Left colon (tissue), 2 donors: ENCODE results near the gene HDAC11. TPM values are rescaled to one million over a fixed set of nuclear protein-coding genes. Genes with fewer than 3 reads are reported as not detected.
"Not testable (repeated sequence)": the region's sequence is repeated elsewhere in the genome, so short reads cannot be mapped to it uniquely, and the experiment has no call there.

Experiments
- ATAC-seq: fragments of 200-7000 bp; cut with Tn5 transposase; one replicate; pipeline ENCODE4 v1.9.1; 2020; ENCODE audit warnings: mild to moderate bottlenecking, moderate library complexity
- DNase-seq, 2 donors: peaks; one replicate each; pipeline ENCODE4 v3.0.0-alpha.2; 2020
- intact Hi-C, 2 donors: fragments of 100-400 bp; cut with DNase I in 1 of 2; cut with micrococcal nuclease in 1 of 2; formaldehyde crosslinking; loops; one replicate each; pipeline versions ENCODE4 v1.11.2 to v1.14.0; 2022; cut with DNase I, micrococcal nuclease
- long read RNA-seq: library from polyadenylated mRNA; unstranded; transcript quantifications from one replicate; pipeline ENCODE4 v2.0.0, GENCODE V29; 2021
- total RNA-seq, 2 donors: library from RNA; stranded (reverse); fragmentation: NEBNext Ultra II Directional; extraction: Animal tissue kit (Norgen Biotek cat#: 25700); gene quantifications; one replicate each; pipeline ENCODE4 v1.2.1, GENCODE V29; 2021
- donor health status: DM: no; HTN: no; CAD: no.
- donor health status: DM: yes; HTN: yes; CAD: no.

HDAC11 gene, protein sequence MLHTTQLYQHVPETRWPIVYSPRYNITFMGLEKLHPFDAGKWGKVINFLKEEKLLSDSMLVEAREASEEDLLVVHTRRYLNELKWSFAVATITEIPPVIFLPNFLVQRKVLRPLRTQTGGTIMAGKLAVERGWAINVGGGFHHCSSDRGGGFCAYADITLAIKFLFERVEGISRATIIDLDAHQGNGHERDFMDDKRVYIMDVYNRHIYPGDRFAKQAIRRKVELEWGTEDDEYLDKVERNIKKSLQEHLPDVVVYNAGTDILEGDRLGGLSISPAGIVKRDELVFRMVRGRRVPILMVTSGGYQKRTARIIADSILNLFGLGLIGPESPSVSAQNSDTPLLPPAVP
- total RNA-seq: 10 to 100 TPM; 27.1 to 28.2 TPM
- long read RNA-seq, transcript HDAC11-213 (9 exons, 2,766 nt): minor isoform, 7 of 76 reads
- long read RNA-seq, transcript HDAC11-201 (10 exons, 2,960 nt): major isoform, 44 of 76 reads
- long read RNA-seq, partial matches to known transcripts: 5 of 76 reads
- long read RNA-seq, other reads (novel, unspliced or antisense): 20 of 76 reads

DNA sequence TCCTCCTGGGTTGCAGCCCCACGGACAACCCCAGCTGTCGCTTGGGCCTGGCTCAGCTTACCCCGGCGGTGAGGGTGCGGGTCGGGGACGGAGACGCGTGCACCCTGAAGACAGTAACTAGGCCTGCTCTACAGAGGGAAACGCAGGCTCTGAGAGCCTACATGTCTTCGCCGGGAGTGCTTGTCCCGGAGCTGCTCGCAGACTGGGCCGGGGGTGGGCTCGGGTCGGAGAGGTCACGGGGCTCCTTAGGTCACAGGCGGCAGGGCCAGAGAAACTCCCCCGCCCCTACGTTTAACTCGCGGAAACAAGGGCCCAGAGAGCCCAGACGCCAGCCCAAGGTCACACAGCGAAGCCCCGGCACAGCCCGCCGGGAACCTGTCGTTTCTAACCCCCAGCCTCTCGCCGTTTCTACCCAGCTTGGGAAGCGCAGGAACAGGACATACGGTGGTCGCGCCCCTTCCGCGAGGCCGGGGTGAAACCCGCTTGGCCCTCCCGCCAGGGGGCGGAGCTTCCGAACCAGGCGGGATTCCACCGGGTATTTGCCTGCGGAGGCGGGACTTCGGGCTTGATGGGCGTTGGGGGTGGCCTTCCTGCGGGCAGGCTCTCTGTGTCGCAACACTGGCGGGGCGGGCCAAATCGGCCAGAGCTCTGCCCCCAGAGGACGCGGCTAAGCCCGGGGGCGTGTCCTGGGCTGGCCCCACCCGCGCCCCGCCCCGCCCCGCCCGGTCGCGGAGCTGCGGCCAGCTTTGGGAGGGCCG is at the start of gene HDAC11:
HDAC11 (plus strand) TSS at position 725 of the 758 bp plus-strand sequence. CDS start 42 bp downstream, outside the sequence.
- intact Hi-C loops: no loop called here
- DNase-seq (peak; percentile 100), ATAC-seq (peak; percentile 93)

DNA sequence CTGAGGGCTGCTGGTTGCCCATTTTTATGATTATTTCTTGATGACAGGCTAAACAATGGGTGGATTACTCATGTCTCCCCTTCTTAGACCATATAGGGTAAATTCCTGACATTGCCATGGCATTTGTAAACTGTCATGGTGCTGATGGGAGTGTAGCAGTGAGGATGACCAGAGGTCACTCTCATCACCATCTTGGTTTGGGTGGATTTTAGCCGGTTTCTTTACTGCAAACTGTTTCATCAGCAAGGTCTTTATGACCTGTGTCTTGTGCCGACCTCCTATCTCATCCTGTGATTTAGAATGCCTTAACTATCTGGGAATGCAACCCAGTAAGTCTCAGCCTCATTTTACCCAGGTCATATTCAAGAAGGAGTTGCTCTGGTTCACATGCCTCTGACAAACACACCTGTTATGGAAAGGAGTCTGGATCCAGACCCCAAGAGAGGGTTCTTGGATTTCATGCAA is 49.7 kb upstream of the HDAC11 start:
- intact Hi-C loops, ATAC-seq, DNase-seq: not testable (repeated sequence)

DNA sequence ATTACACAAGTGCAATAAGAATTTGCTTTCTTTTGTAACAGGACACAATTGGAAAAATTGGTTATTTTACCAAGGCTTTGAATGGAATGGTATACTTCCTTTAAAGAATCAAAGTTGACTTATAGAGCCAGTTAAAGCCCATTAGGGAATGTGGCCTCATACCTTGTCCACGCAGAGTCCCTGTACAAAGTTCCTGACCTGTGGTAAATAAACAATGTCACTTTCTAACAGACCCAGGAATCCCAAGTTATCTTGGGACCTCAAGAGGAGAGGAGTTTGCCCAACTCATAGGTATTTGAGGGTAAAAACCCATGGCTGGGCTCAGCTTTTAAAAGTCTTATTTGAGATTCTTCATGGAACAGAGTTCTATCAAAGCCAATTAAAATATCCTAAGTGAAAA is 48.0 kb upstream of the HDAC11 start:
- intact Hi-C loops: no loop called here
- no peak for ATAC-seq

DNA sequence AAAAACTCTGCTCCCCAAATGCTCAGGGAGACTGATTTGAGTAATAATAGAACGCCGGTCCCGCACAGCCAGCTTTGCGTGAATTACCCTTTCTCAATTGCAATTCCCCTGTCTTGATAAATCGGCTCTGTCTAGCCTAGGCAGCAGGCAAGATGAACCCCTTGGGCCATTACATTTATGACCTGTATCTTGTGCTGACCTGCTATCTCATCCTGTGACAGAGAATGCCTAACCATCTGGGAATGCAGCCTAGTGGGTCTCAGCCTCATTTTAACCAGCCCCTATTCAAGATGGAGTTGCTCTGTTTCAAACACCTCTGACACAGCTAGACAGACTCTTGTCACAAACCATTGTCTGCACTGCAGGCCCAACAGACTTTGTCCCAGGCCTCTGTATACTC is 46.2 kb upstream of the HDAC11 start:
- no peak for DNase-seq
- intact Hi-C loops: no loop called here
- no peak for ATAC-seq

More for the DNA sequence above, 48.0 kb upstream of the HDAC11 start:
- no peak for DNase-seq

DNA sequence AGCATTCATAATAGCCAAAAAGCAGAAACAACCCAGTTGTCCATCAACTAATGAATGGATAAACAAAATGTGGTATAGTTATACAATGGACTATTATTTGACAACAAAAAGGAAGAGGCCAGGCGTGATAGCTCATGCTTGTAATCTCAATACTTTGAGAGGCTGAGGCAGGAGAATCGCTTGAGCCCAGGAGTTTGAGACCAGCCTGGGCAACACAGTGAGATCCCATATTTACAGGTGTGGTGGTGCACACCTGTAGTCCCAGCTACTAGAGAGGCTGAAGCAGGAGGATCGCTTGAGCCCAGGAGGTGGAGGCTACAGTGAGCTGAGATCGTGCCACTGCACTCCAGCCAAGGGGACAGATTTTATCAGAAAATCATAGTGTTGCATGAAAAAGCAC is 43.9 kb upstream of the HDAC11 start:
- ATAC-seq, DNase-seq, intact Hi-C loops: not testable (repeated sequence)

DNA sequence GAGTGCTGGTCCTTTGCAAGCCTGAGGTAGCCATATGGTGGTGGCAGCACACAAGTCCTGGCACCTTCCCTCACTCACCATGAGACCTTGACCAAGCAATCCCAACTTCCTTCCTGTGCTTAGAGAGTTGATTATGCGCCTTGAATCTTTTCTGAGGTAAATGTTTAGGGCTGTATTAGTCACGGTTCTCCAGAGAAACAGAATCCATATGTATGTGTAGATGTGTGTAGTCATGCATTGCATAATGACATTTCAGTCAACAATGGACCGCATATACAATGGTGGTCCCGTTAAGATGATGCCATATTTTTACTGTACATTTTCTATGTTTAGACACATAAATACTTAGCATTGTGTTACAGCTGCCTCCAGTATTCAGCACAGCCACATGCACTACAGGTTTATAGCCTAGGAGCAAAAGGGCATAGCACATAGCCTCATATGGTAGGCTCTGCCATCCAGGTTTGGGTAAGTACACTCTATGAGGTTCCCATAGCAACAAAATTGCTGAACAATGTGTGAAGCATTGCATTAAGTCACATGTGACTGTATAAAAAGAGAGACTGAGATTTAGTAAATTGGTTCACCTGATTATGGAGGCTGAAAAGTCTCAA is 39.8 kb upstream of the HDAC11 start:
- DNase-seq (no peak), ATAC-seq (no peak)
- intact Hi-C loops: no loop called here

DNA sequence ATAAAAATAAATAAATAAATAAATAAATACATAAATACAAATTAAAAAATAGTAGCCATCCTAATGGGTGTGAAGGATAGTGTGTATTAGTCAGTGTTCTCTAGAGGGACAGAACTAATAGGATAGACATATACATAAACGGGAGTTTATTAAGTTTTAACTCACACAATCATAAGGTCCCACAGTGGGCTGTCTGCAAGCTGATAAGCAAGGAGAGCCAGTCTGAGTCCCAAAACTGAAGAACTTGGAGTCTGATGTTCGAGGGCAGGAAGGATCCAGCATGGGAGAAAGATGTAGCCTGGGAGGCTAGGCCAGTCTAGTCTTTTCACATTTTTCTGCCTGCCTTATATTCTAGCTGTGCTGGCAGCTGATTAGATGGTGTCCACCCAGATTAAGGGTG is 37.2 kb upstream of the HDAC11 start:
- ATAC-seq, intact Hi-C loops: not testable (repeated sequence)

DNA sequence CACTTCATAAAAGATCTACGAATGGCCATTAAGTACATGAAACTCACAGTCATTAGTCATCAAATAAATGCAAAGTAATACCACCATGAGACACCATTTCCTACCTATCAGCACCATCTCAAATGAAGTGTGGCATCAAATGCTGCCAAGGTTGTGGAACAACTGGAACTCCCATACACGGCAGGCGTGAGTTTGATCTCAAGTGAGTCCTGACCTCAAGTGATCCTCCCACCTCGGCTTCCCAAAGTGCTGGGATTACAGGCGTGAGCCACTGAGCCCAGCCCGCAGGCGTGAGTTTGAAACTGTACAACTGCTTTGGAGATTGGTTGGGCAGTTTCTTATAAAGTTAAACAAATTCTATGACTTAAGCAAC is 28.8 kb upstream of the HDAC11 start:
- intact Hi-C loops: loop anchor here in 1 of 2 donors (5.0 kb wide), 1 partner anchor 354 kb away; no protein-coding TSS in a partner anchor
- DNase-seq: no peak
- ATAC-seq: peak; percentile 24

More for the DNA sequence above, 37.2 kb upstream of the HDAC11 start:
- DNase-seq: not testable (repeated sequence)

DNA sequence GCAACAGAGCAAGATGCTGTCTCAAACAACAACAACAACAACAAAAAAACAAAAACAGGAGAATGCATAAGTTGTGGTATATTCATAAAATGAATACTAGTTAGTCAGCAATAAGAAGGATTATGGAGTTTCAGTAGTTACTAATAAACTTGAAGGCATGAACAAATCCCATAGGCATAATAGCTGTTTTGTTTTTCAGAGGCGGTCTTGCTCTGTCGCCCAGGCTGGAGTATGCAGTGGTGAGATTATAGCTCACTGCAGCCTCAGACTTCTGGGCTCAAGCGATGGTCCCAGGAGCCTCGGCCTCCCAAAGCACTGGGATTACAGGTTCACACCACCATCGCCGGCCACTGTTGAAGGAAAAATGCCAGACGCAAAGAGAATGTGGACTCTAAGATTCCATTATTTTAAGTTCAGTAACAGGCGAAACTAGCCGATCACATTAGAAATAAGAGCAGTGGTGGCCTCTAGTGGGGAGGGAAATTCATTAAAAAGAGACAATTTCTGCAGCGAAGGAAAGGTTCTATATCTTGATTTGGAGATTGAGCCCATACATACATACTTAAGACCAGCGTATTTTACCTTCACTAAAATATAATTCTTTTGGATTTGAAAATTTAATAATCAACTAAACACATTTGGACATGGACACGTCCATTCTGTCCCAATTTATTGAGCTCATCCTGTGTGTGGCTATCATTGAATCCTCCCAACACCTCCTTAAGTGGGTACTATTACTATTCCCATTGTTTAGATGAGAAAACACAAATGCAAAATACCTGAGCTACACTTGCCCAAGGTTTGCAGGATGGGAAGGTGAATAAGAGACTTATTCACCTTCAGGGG is 27.4 kb upstream of the HDAC11 start:
- peak; percentile 55 for ATAC-seq
- peak in 1 of 2 donors; percentile 26 for DNase-seq
- intact Hi-C loops: loop anchor here in 1 of 2 donors (5.0 kb wide), 1 partner anchor 355 kb away; no protein-coding TSS in a partner anchor

DNA sequence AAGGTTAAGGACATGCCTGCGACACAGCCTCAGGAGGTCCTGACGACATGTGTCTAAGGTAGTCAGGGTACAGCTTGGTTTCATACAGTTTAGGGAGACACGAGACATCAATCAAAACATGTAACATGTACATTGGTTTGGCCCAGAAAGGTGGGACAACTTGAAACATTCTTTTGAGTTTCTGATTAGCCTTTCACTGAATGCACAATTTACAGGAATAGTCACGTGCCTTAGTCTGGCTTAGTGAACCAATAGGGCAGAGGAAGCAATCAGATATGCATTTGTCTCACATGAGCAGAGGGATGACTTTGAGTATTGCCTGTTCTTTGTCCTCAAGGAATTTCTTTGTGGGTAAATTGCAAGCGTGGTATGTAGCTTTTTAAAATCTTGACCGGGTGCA is 24.5 kb upstream of the HDAC11 start:
- DNase-seq (no peak), ATAC-seq (no peak)
- intact Hi-C loops: no loop called here

DNA sequence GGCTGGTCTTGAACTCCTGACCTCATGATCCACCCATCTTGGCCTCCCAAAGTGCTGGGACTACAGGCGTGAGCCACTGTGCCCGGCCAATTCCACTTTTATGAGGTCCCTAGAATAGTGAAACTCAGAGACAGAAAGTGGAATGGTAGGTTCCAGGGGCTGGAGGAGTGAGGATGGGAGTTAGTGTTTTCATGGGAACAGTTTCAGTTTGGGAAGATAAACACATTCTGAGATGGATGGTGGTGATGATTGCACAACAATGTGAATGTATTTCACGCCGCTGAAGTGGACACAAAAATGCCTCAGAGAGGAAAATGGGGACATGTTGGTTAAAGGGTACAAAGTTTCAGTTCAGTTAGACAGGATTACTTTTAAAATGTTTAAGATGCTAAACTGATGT is 22.5 kb upstream of the HDAC11 start:
- ATAC-seq: no peak
- intact Hi-C loops: no loop called here

DNA sequence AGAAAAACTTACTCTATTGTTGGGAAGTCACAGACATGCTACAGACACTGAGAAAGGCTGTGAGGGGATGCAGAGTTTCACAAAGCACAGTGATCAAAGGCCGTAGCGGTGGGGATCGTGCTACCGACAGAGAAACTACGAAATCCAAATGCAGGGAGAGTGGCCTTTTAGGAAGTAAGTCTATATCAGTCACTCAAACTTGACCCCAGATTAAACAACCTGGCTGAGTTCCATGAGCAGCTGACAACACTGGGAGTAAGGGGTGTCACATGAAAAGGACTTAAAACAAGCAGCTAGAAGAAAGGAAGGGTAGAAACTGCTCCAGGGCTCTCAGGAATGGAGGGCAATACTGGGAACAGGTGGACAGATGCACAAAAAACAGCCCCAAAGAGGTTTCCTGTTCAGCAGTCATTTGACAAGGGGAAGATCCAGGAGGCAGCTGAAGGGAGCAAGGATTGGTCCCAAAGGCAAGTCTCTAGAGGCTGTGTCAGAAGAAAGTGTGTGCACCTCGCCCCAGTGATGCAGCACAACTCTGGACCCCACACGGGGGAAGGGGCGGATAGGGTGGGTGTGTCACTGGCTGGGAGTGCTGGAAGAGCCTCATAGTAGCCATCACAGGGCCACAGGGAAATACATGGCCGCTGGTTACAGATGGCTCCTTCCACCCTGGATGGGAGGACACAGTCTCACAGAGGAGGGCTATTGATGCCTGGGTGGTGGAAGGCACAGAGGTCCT is 20.3 kb upstream of the HDAC11 start:
- intact Hi-C loops: no loop called here
- ATAC-seq: no peak
- DNase-seq: no peak

More for the DNA sequence above, 22.5 kb upstream of the HDAC11 start:
- DNase-seq: no peak

DNA sequence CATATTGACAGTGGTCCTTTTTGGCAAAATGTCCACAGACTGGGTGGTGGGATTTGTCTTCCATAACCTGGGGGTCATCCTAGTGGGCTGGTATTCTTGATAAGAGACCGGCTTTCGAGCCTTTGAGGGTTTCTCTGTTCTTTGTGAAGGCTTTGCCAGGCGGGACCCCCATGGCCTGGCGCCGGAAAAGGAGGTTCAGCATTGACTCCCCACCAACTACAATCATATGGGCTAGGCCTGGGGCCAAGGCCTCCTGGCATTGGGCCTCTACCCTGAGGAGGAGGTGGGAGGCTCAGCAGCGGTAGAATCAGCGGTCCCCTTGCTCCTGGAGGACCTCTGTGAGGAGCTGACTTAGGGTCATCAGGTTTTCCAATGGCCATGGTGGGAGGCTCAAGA is 19.8 kb upstream of the HDAC11 start:
- ATAC-seq (no peak), DNase-seq (no peak)
- intact Hi-C loops: no loop called here

DNA sequence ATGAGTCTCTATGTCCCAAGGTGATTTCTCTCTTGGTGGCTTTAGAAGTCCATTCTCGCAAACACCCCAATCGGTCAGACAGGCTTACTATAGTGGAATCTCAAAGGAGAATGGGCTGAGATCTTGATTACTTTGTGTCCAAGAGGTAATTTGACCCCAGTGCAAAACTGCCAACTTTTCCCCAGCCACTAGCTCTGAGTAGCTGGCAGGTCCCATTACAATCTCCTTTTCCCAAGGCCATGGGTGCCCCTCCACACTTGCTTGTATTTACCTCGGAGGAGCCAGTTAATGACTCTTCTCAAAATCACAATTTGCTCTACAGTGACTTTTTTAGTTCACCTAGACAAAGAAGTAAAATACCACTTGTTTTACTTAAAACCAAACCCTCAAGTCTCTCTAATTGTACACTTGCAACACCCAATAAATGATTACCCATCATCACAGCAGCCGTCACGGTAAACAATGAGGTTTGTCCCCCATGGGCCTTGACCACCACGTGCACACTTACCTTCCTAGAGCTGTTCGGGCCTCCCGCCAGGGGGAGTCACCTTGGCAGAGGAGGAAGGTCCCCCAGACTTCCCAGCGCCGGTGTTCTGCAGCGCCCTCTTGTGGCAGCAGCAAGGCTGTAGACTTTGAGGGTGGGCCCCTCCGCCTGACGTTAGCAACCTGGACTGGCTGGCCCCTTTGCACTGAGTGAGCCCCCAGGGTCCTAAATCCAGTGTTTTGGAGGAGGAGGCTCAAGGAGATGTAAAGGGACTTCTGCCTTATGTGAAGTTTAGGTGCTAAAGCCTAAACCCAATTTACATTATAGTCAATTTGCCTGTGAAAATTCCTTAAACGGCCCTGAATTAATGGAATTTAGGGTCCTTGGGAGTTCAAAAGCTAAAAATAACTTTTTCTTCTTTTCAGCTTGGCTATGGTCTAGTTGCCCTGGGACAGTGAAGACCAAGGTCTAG is 18.7 kb upstream of the HDAC11 start:
- ATAC-seq: peak; percentile 79
- peak; percentile 45 to 68 for DNase-seq
- intact Hi-C loops: no loop called here

DNA sequence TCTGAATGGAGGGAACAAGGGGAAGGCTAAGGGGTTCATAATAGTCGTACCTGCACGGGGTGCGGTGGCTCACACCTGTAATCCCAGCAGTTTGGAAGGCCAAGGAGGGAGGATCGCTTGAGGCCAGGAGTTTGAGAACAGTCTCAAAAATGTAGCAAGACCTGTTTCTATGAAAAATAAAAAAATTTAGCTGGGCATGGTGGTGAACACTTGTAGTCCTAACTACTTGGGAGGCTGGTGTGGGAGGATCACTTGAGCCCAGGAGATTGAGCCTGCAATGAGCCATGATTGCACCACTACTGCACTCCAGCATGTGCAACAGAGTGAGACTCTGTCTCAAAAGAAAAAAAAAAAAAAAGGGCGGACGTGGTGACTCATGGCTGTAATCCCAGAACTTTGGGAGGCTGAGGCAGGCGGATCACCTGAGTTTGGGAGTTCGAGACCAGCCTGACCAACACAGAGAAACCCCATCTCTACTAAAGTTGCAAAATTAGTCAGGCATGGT is 17.9 kb upstream of the HDAC11 start:
- no peak for ATAC-seq
- DNase-seq: no peak
- intact Hi-C loops: no loop called here

DNA sequence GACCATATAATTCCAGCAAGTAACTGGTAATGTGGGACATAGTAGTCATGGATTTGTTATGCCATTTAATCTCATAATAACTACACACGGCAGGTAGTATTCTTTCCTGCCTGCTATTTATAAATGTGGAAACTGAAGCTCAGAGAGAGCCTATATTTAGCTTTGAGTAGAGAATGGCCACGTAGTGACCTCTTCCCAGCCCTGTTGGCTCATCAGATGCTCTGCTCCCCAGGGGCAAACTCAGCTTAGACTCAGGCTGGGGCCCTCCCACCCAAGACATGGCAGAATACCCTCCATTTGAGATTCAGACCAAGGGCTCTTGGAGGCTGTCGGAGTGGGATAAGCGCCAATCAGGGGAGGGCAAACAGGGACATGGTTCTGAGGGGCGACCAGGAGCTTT is 17.3 kb upstream of the HDAC11 start:
- ATAC-seq: no peak

More for the DNA sequence above, 17.3 kb upstream of the HDAC11 start:
- intact Hi-C loops: no loop called here
- no peak for DNase-seq
